ENCODE data around the gene GDF7. TPM values are rescaled to one million over a fixed set of nuclear protein-coding genes. Genes with fewer than 3 reads are reported as not detected.

The GDF7 gene
- total and polyA plus RNA-seq, 2 donors (not counting 3 experiments of a cell fraction or from before 2014, with no cell fraction given), result 3.7 to 3.9 TPM

- no TSS peak for BruUV-seq (replicated peaks)
- POLR2A ChIA-PET, result no interaction called here
- FAIRE-seq (no peak), DNase-seq (ENCODE audit: low read depth, low spot score) (no peak)
- dilution Hi-C loops (cut with MboI; ENCODE audit: extremely low pct_ligation_motif_present, low sequenced_read_pairs) (no loop called here), intact Hi-C loops (cut with micrococcal nuclease) (no loop called here)
- H3K4me3 ChIP-seq (replicated peaks in 1 of 3; ENCODE audit: insufficient read depth in 1 of 3, low read depth in 1 of 3, low read length in 3 of 3), result no peak overlapping the region
- H3K27me3 ChIP-seq (ENCODE audit: control insufficient read depth in 2 of 2, insufficient read depth in 2 of 2, low read length in 2 of 2), result no peaks in the 10 kb centered on the region
- H3K27ac ChIP-seq (ENCODE audit: insufficient read depth, low read depth, low read length), result no peak overlapping the region
- H3K4me2 ChIP-seq (ENCODE audit: insufficient read depth, low read length), result no peak overlapping the region
- no peak overlapping the region for H2AFZ ChIP-seq (ENCODE audit: low read depth, low read length)
- no peaks in the 10 kb centered on the region for H3K4me1 ChIP-seq (ENCODE audit: control insufficient read depth, extremely low read depth, insufficient read depth, low read length)
- TF ChIP-seq CTCF (IDR thresholded peaks at IDR 0.05; ENCODE audit: extremely low read depth in 1 of 2, insufficient read depth in 1 of 2, low read depth in 1 of 2, low read length in 2 of 2) (no peak), POLR2A (IDR thresholded peaks at IDR 0.05; ENCODE audit: low read depth, low read length) (no peak), EZH2 (IDR thresholded peaks at IDR 0.05; ENCODE audit: borderline replicate concordance, low read depth, low read length, severe bottlenecking) (no peak), JUN (IDR thresholded peaks at IDR 0.05; ENCODE audit: borderline replicate concordance, insufficient read depth, insufficient read length, low read depth) (no peak), GATA2 (IDR thresholded peaks at IDR 0.05; ENCODE audit: insufficient read depth, insufficient read length, low read depth, low read length) (no peak), MAX (IDR thresholded peaks at IDR 0.05; ENCODE audit: insufficient read depth, insufficient read length) (no peak), FOS (IDR thresholded peaks at IDR 0.05; ENCODE audit: borderline replicate concordance, insufficient read depth, low read length) (no peak), POLR2AphosphoS5 (IDR thresholded peaks at IDR 0.05; ENCODE audit: insufficient read depth, low read depth, low read length) (no peak), MYC (IDR thresholded peaks at IDR 0.05; ENCODE audit: low read depth, low read length) (no peak)
- CTCF ChIA-PET, result interaction anchor here (1.5 kb wide), 1 partner anchor 28 kb away, joined by 3 read pairs; no protein-coding TSS in a partner anchor
- H3K79me2 ChIP-seq (ENCODE audit: control insufficient read depth, insufficient read depth, low read length), result no peaks in the 10 kb centered on the region
- H3K9me3 ChIP-seq (replicated peaks; ENCODE audit: control insufficient read depth, insufficient read depth, low read length), result no peaks in the 10 kb centered on the region
- peaks cover 0 to 7% of the 10 kb centered on the region in 2 experiments for H3K36me3 ChIP-seq (ENCODE audit: control insufficient read depth in 2 of 2, extremely low read depth in 1 of 2, insufficient read depth in 2 of 2, low read length in 2 of 2)
- no peaks in the 10 kb centered on the region for H3K9me1 ChIP-seq (replicated peaks; ENCODE audit: control insufficient read depth, extremely low read depth, insufficient read depth, low read length)
- no peak overlapping the region for H3K9ac ChIP-seq (replicated peaks; ENCODE audit: extremely low read depth, insufficient read depth, low read length)
- H4K20me1 ChIP-seq (replicated peaks; ENCODE audit: control insufficient read depth, extremely low read depth, insufficient read depth, low read length), result no peaks in the 10 kb centered on the region
Measured at GRCh38 chr2:20689428-20690264, 22.7 kb downstream of the GDF7 start.
